WTC11 (cell line): ENCODE data around the gene FSHR. TPM values are rescaled to one million over a fixed set of nuclear protein-coding genes. Genes with fewer than 3 reads are reported as not detected.

Source experiments
- ATAC-seq: fragments of 200-7000 bp; cut with Tn5 transposase; 2 replicates; pipeline ENCODE4 v1.10.0; 2021; ENCODE audit warnings: mild to moderate bottlenecking, moderate library complexity
- CTCF ChIA-PET: fragments of 300-600 bp; sonication (Branson Sonifier 250); formaldehyde crosslinking; loops from one replicate; lab custom pipeline; 2021; ENCODE audit warnings: antibody characterized with exemption; lab: Charles Lee
- POLR2A ChIA-PET: fragments of 350-600 bp; sonication (Branson Sonifier 250); formaldehyde crosslinking; loops from one replicate; lab custom pipeline; 2021; ENCODE audit warnings: antibody characterized with exemption; lab: Charles Lee
- DNase-seq: peaks from one replicate; pipeline ENCODE4 v3.0.0; 2021; ENCODE audit warnings: low spot score
- H3K27ac Mint-ChIP-seq: 2 replicates; pipeline ENCODE4 v1.8.0; 2021; ENCODE audit warnings: mixed read lengths
- H3K27me3 Mint-ChIP-seq: 2 replicates; pipeline ENCODE4 v1.8.0; 2021; ENCODE audit warnings: low read depth, mild to moderate bottlenecking, moderate library complexity, mixed read lengths
- H3K36me3 Mint-ChIP-seq: 2 replicates; pipeline ENCODE4 v1.8.0; 2021; ENCODE audit warnings: mixed read lengths
- H3K4me1 Mint-ChIP-seq: 2 replicates; pipeline ENCODE4 v1.8.0; 2022; ENCODE audit warnings: mixed read lengths
- H3K4me3 Mint-ChIP-seq: 2 replicates; pipeline ENCODE4 v1.8.0; 2021; ENCODE audit warnings: mild to moderate bottlenecking, moderate library complexity, mixed read lengths
- H3K9me3 Mint-ChIP-seq: 2 replicates; pipeline ENCODE4 v1.8.0; 2021; ENCODE audit warnings: mixed read lengths
- ARID4B ChIP-seq: sonication (generic); formaldehyde crosslinking; IDR thresholded peaks from 2 replicates; pipeline ENCODE4 v1.8.0; 2023; ENCODE audit warnings: missing genetic modification reagents, mild to moderate bottlenecking, borderline replicate concordance
- CREM ChIP-seq: sonication (generic); formaldehyde crosslinking; IDR thresholded peaks from 2 replicates; pipeline ENCODE4 v1.8.1; 2022; ENCODE audit warnings: mild to moderate bottlenecking, missing genetic modification reagents, moderate library complexity
- ELF4 ChIP-seq: sonication (generic); formaldehyde crosslinking; IDR thresholded peaks from 2 replicates; pipeline ENCODE4 v1.8.1; 2022; ENCODE audit warnings: low read depth, mild to moderate bottlenecking, moderate library complexity, missing genetic modification reagents
- EMX1 ChIP-seq: fragments of 250-450 bp; sonication (Bioruptor Pico); IDR thresholded peaks from 2 replicates; pipeline ENCODE4 v1.8.0; 2021; ENCODE audit warnings: mild to moderate bottlenecking
- ESRRA ChIP-seq: sonication (generic); formaldehyde crosslinking; IDR thresholded peaks from 2 replicates; pipeline ENCODE4 v1.8.1; 2022; ENCODE audit warnings: mild to moderate bottlenecking, missing genetic modification reagents, borderline replicate concordance
- FOXJ3 ChIP-seq: sonication (generic); formaldehyde crosslinking; IDR thresholded peaks from 2 replicates; pipeline ENCODE4 v1.9.0; 2021; ENCODE audit warnings: missing genetic modification reagents, mild to moderate bottlenecking, borderline replicate concordance
- GRHL2 ChIP-seq: fragments of 250-450 bp; sonication (Bioruptor Pico); IDR thresholded peaks from 2 replicates; pipeline ENCODE4 v1.8.0; 2022; ENCODE audit warnings: mild to moderate bottlenecking, moderate library complexity; ENCODE audit not compliant: insufficient replicate concordance, severe bottlenecking
- JAZF1 ChIP-seq: fragments of 250-450 bp; sonication (Bioruptor Pico); IDR thresholded peaks from 2 replicates; pipeline ENCODE4 v1.9.0; 2021; ENCODE audit warnings: moderate library complexity, mild to moderate bottlenecking, inconsistent platforms
- KAT7 ChIP-seq: sonication (generic); formaldehyde crosslinking; IDR thresholded peaks from 2 replicates; pipeline ENCODE4 v1.8.1; 2023; ENCODE audit warnings: missing genetic modification reagents, mild to moderate bottlenecking, borderline replicate concordance
- NR3C1 ChIP-seq: sonication (generic); formaldehyde crosslinking; conservative IDR thresholded peaks from 2 replicates; pipeline ENCODE4 v1.8.1; 2023; ENCODE audit warnings: low read depth, mild to moderate bottlenecking, missing genetic modification reagents
- PRRX2 ChIP-seq: fragments of 250-450 bp; sonication (Bioruptor Pico); IDR thresholded peaks from 2 replicates; pipeline ENCODE4 v1.8.0; 2021; ENCODE audit warnings: mild to moderate bottlenecking
- RORB ChIP-seq: fragments of 250-450 bp; sonication (Bioruptor Pico); IDR thresholded peaks from 2 replicates; pipeline ENCODE4 v1.9.0; 2021; ENCODE audit warnings: mild to moderate bottlenecking
- TCF7 ChIP-seq: sonication (generic); formaldehyde crosslinking; IDR thresholded peaks from 2 replicates; pipeline ENCODE4 v1.8.0; 2022; ENCODE audit warnings: mild to moderate bottlenecking, low read depth, missing genetic modification reagents, moderate library complexity
- USF2 ChIP-seq: sonication (generic); formaldehyde crosslinking; IDR thresholded peaks from 2 replicates; pipeline ENCODE4 v1.8.1; 2023; ENCODE audit warnings: mild to moderate bottlenecking, missing genetic modification reagents, moderate library complexity
- ZNF263 ChIP-seq: sonication (generic); formaldehyde crosslinking; IDR thresholded peaks from 2 replicates; pipeline ENCODE4 v1.8.1; 2022; ENCODE audit warnings: low read depth, mild to moderate bottlenecking, moderate library complexity, missing genetic modification reagents
- ZNF396 ChIP-seq: fragments of 250-450 bp; sonication (Bioruptor Pico); IDR thresholded peaks from 2 replicates; pipeline ENCODE4 v1.8.0; 2021; ENCODE audit warnings: mild to moderate bottlenecking, moderate library complexity, borderline replicate concordance
- ZNF671 ChIP-seq: fragments of 250-450 bp; sonication (Bioruptor Pico); IDR thresholded peaks from 2 replicates; pipeline ENCODE4 v1.8.0; 2021; ENCODE audit warnings: mild to moderate bottlenecking
- total RNA-seq: library from RNA; stranded (reverse); gene quantifications from 3 replicates; pipeline ENCODE4 v1.2.3, GENCODE V29; 2021
- TF ChIP-seq, protein P1 (sequence below): sonication (generic); formaldehyde crosslinking; IDR thresholded peaks from 2 replicates; pipeline ENCODE4 v1.8.0; 2022; ENCODE audit warnings: mild to moderate bottlenecking, missing genetic modification reagents
- TF ChIP-seq, protein P2 (sequence below): sonication (generic); formaldehyde crosslinking; IDR thresholded peaks from 2 replicates; pipeline ENCODE4 v1.8.1; 2022; ENCODE audit warnings: low read depth, missing genetic modification reagents, borderline replicate concordance
- TF ChIP-seq, protein P3 (sequence below): sonication (generic); formaldehyde crosslinking; IDR thresholded peaks from 2 replicates; pipeline ENCODE4 v1.8.0; 2022; ENCODE audit warnings: mild to moderate bottlenecking, missing genetic modification reagents

The FSHR gene
- total RNA-seq, 1 experiment from 2014 or later = not detected

DNA sequence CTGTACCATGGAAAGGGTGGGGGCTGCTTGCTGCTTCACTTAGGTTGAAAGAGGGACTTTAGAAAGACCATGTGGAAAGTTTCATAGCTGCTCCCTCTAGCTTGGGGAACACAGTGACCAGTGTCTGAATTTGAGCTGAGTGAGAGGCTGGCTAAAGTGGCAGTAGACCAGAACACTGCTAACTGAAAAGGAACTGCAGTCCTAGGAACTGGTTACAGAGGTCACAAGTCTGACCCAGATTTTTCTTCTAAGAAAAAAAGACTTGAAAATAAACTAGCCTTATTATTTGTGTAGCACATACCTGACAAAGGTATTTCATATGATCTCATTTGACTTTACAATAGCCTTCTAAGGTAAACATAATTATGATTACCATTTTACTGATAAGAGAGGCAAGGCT lies 153.6 kb downstream of the FSHR start:
- H3K27ac Mint-ChIP-seq = no peak overlapping the region
- TF ChIP-seq, protein P1, sequence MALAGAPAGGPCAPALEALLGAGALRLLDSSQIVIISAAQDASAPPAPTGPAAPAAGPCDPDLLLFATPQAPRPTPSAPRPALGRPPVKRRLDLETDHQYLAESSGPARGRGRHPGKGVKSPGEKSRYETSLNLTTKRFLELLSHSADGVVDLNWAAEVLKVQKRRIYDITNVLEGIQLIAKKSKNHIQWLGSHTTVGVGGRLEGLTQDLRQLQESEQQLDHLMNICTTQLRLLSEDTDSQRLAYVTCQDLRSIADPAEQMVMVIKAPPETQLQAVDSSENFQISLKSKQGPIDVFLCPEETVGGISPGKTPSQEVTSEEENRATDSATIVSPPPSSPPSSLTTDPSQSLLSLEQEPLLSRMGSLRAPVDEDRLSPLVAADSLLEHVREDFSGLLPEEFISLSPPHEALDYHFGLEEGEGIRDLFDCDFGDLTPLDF (CRISPR knock-in tag) = no peak
- TF ChIP-seq ELF4 (CRISPR knock-in tag) (no peak), ARID4B (CRISPR knock-in tag) (no peak)
- TF ChIP-seq, protein P2, sequence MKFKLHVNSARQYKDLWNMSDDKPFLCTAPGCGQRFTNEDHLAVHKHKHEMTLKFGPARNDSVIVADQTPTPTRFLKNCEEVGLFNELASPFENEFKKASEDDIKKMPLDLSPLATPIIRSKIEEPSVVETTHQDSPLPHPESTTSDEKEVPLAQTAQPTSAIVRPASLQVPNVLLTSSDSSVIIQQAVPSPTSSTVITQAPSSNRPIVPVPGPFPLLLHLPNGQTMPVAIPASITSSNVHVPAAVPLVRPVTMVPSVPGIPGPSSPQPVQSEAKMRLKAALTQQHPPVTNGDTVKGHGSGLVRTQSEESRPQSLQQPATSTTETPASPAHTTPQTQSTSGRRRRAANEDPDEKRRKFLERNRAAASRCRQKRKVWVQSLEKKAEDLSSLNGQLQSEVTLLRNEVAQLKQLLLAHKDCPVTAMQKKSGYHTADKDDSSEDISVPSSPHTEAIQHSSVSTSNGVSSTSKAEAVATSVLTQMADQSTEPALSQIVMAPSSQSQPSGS = no peak
- H3K9me3 Mint-ChIP-seq = peaks cover 4% of the 10 kb centered on the region
- H3K4me1 Mint-ChIP-seq = no peaks in the 10 kb centered on the region
- CTCF ChIA-PET = no interaction called here
- H3K36me3 Mint-ChIP-seq = no peaks in the 10 kb centered on the region
- no peaks in the 10 kb centered on the region for H3K27me3 Mint-ChIP-seq
- DNase-seq (no peak), ATAC-seq (no peak)
- H3K4me3 Mint-ChIP-seq = no peak overlapping the region
- POLR2A ChIA-PET = no interaction called here

DNA sequence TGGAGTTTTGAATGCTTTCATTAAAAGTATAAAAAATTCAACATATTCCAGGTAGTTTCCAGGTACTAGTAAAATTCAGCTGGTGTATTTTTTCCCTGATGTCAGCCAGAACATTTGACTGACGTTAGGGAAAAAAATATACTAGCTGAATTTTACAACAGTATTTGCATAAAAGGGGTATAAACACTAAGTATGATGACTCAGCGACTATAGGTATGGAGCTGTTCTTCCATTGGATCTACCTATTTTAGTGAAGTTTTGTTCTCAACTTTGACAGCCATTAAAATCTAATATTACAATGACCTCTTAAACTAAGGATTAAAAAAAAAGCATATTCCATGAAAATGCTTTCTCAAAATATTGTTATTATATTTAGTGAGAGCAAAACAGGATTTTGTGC lies 155.9 kb downstream of the FSHR start:
- no peaks in the 10 kb centered on the region for H3K27me3 Mint-ChIP-seq
- ATAC-seq = no peak
- H3K9me3 Mint-ChIP-seq = no peaks in the 10 kb centered on the region
- no peak for DNase-seq
- H3K36me3 Mint-ChIP-seq = no peaks in the 10 kb centered on the region
- TF ChIP-seq, protein P3, sequence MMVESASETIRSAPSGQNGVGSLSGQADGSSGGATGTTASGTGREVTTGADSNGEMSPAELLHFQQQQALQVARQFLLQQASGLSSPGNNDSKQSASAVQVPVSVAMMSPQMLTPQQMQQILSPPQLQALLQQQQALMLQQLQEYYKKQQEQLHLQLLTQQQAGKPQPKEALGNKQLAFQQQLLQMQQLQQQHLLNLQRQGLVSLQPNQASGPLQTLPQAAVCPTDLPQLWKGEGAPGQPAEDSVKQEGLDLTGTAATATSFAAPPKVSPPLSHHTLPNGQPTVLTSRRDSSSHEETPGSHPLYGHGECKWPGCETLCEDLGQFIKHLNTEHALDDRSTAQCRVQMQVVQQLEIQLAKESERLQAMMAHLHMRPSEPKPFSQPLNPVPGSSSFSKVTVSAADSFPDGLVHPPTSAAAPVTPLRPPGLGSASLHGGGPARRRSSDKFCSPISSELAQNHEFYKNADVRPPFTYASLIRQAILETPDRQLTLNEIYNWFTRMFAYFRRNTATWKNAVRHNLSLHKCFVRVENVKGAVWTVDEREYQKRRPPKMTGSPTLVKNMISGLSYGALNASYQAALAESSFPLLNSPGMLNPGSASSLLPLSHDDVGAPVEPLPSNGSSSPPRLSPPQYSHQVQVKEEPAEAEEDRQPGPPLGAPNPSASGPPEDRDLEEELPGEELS (CRISPR knock-in tag) = no peak
- TF ChIP-seq ZNF396 (no peak), GRHL2 (CRISPR knock-in tag) (no peak), TCF7 (no peak), FOXJ3 (CRISPR knock-in tag) (no peak), NR3C1 (CRISPR knock-in tag) (no peak)
- H3K4me1 Mint-ChIP-seq = no peaks in the 10 kb centered on the region
- CTCF ChIA-PET = no interaction called here
- H3K4me3 Mint-ChIP-seq = no peak overlapping the region
- no peak overlapping the region for H3K27ac Mint-ChIP-seq
- POLR2A ChIA-PET = no interaction called here

- ChIA-PET CTCF (no interaction called here), POLR2A (no interaction called here)
- Mint-ChIP-seq H3K9me3 (no peaks in the 10 kb centered on the region), H3K36me3 (no peaks in the 10 kb centered on the region), H3K4me3 (no peak overlapping the region), H3K4me1 (no peaks in the 10 kb centered on the region; the same call in 1 of the 2 replicates), H3K27ac (no peak overlapping the region), H3K27me3 (no peaks in the 10 kb centered on the region)
- DNase-seq = no peak
- no peak for ATAC-seq
- TF ChIP-seq KAT7 (no peak), ZNF671 (CRISPR knock-in tag) (no peak), ZNF396 (no peak), PRRX2 (CRISPR knock-in tag) (no peak), ESRRA (CRISPR knock-in tag) (no peak), CREM (CRISPR knock-in tag) (no peak), USF2 (CRISPR knock-in tag) (no peak), ZNF263 (no peak), ELF4 (CRISPR knock-in tag) (no peak), EMX1 (CRISPR knock-in tag) (no peak), JAZF1 (CRISPR knock-in tag) (no peak), RORB (CRISPR knock-in tag) (no peak)
These were observed 160.7 kb downstream of the FSHR start for GRCh38 chr2:48993576-48993975.
